HG02798 (cell line): ENCODE data around the gene JOSD2.
"Not testable (repeated sequence)": the region's sequence is repeated elsewhere in the genome, so short reads cannot be mapped to it uniquely, and the experiment has no call there.

Source experiments
- ATAC-seq: cut with Tn5 transposase; IDR thresholded peaks from one replicate; pipeline ENCODE4 v1.9.1; 2021; ENCODE audit warnings: mild to moderate bottlenecking; ENCODE audit not compliant: unreplicated experiment, poor library complexity

JOSD2 gene

DNA sequence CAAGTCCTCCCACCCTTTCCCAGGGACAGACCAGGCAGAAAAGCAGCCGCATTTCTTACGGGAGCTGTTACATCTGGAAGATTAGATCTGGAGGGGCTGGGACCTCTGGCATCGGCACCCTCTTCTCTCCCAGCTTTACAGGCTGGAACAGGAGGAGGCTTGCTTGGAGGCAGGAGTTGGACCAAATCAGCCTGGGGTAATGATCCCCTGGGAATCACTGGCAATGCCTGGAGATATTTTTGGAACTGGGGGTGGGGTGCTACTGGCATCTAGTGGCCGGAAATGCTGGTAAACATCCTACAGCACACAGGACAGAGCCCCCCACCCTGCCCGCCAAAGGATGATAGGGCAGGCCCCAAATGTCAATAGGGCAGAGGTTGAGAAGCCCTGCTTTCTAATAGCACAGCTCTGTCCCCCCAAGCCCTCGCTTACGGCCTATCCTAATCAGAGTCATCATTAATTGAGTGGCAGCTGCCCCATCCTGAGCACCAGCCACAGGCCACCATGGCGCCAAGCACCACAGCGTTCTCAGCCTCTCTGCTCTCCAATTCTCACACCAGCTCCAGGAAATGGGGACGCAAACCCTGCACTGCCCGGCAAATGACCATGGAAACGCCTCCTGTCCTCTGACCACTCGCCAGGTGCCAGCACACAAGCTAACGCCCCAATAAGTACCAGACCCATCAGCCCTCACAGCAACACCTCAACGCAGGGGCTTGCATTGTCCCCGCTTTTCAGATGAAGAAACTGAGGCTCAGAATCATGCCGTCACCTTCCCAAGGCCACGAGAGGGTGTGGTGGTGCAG, 36.6 kb upstream of the JOSD2 start:
- ATAC-seq: no peak

DNA sequence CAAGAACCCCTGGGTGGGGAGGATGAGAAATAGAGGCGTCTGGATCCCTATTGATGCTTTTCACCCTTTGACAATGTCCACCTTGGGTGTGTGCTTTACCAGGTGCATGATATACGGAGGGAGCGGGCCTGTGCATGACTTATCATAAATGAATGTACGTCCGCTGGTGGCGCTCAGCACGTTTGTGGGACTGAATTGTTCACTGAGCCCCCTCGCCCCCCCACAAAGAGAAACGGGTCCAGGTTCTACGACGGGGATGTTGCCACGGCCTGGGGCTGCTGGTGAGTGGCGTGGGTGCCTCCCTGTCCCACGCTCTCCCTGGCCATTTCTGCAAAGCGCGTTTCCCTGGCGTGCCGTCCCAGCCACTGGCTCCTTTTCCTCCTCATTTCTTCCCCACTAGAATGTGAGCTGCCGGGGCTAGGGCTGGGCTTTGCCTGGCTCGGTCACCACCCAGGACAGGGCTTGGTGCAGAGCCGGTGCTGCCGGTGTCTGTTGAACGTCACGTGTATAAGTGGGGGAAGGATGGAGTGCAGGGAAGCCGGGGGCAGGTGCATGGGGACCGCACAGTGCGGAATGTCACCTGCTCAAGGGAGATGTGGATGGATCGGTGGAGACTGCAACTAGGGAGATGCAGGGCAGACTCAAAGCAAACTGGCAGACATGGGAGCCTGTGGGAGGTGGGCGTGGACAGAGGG, 35.7 kb upstream of the JOSD2 start:
- ATAC-seq: no peak

- ATAC-seq: no peak
Measured at GRCh38 chr19:50542943-50543342, 32.0 kb upstream of the JOSD2 start.

DNA sequence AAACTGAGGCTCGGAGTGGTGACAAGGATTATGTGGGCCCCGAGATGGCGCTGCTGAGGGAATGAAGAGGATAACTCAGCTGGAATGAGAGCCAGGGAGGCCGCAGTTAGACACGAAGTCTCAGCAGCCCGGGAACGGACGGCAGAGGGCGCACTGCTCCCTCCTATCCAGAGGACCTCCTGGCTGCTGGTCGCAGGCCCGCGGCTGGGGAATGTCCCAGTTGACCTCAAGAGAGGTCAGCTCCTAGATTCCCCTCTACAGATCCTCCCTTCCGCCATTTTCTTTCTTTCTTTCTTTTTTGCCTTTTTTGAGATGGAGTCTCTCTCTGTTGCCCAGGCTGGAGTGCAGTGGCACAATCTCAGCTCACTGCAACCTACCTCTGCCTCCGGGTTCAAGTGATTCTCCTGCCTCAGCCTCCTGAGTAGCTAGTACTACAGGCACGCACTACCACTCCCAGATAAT, 26.8 kb upstream of the JOSD2 start:
- no peak for ATAC-seq

- no peak for ATAC-seq
Measured at GRCh38 chr19:50537306-50537685, 26.3 kb upstream of the JOSD2 start.

- no peak for ATAC-seq
Measured at GRCh38 chr19:50536662-50537305, 25.8 kb upstream of the JOSD2 start.

DNA sequence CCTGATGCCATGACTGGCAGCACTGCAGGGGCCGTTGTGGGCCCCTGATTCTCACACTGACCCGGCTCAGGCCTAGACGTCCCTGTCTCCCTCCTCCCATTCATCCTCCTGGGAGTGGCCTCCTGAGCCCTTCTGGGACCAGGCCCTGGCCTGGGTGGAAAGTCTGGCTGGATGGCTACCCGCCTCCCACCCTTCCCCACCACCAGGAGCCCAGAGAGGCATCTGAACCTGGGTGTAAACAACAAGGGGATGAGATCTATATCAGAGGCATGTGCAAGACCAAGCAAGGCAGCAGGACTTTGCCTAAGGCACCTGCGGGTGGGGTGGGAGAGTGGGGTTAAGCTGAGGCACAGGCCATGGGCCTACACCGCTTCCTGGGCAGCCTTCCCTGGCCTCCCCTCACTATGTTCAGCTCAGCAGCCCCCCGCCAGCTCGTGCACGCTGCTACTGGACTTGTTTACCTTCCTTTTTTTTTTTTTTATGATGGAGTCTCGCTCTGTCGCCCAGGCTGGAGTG, 24.7 kb upstream of the JOSD2 start:
- ATAC-seq: no peak

DNA sequence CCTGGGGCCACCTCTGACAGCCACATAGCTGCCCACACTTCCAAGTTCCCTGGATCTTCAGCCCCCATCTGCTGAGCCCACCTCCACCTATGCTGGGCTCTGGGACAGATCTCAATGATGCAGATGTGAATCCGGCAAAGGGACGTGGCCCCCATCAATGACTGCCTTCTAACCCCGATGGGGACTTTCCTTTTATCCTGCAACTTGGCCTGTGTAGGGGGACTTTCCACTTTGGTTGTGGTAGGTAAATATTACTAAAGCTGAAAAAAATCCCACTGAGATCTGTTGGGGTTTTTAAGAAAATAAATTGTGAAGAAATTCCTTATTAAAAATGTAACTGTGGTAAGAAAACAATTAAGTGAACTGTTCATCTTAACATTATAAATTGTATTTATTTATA, 23.5 kb upstream of the JOSD2 start:
- no peak for ATAC-seq

DNA sequence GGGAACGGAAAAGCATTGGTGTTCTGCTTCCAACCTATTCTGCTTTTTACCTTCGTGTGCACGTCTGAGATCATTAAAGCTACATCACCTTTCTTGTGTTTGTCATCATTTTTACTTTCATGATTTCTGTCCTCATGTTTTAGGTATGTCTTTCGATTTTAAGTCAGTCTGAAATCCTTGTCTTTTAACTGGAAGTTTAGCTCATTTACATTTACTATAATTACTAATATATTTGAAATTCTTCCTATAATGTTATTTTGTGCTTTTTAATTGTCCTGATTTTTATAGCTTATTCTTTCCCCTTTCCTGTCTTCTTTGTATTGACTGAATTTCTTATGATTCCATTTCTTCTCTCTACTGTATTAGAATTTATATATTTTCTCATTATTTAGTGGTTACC, 22.0 kb upstream of the JOSD2 start:
- no peak for ATAC-seq

DNA sequence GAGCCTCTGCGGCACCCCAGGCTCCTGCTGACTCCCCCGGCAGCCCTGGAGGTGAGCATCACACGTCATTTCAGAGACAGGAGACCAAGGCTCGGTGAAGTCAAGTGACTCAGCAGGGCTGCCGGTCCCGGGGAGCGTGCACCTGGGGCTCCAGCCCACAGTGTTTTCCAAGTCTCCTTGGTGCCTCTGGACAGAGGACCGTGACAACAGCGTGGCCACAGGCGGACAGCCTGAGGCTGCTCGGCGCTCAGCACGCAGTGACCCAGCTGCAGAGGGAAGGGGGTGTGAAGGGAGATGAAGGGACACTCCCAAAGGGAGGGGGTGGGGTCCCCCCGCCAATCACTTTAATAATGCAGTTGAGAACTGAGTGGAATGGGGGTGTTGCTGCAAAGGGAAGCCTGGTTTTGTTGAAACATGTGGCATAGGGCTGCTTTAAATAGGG, 20.2 kb upstream of the JOSD2 start:
- ATAC-seq: no peak

DNA sequence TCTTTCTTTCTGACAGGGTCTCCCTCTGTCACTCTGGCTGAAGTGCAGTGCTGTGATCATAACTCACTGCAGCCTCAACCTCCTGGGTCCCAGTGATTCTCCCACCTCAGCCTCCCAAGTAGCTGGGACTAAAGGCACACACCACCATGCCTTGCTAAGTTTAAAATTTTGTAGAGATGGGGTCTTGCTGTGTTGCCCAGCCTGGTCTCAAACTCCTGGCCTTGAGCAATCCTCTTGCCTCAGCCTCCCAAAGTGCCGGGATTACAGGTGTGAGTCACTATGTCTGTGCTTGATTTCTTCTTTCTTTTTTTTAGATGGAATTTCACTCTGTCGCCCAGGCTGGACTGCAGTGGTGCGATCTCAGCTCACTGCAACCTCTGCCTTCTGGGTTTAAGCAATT, 17.1 kb upstream of the JOSD2 start:
- ATAC-seq: not testable (repeated sequence)

- ATAC-seq: no peak
Measured at GRCh38 chr19:50522881-50523280, 11.9 kb upstream of the JOSD2 start.

DNA sequence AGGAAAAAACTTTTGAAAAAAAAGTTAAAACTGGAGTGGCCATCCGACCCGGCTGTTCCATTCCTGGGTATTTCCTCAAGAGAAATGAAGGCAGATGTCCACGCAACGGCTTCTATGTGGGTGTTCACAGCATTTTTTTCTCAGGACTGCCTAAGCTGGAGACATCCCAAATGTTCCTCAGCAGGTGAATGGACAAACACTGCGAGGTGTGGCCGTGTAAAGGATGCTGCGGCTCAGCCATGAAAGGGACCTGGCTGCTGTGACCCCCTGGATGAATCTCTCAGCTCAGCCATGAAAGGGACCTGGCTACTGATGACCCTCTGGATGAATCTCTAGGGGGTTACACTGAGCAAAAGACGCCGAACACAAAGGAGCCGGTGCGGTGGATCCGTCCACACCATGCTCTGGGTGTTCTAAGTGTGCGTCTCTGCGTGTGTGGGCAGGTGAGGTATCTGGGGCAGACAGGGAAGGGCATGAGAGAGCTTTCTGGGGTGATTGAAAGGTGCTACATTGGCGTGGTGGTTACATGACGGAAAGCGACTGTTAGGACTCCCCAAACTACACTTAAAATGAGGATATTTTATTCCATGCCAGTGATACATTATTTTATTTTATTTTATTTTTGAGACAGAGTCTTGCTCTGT, 10.0 kb upstream of the JOSD2 start:
- ATAC-seq: no peak

- no peak for ATAC-seq
Measured at GRCh38 chr19:50519006-50519575, 8.1 kb upstream of the JOSD2 start.

DNA sequence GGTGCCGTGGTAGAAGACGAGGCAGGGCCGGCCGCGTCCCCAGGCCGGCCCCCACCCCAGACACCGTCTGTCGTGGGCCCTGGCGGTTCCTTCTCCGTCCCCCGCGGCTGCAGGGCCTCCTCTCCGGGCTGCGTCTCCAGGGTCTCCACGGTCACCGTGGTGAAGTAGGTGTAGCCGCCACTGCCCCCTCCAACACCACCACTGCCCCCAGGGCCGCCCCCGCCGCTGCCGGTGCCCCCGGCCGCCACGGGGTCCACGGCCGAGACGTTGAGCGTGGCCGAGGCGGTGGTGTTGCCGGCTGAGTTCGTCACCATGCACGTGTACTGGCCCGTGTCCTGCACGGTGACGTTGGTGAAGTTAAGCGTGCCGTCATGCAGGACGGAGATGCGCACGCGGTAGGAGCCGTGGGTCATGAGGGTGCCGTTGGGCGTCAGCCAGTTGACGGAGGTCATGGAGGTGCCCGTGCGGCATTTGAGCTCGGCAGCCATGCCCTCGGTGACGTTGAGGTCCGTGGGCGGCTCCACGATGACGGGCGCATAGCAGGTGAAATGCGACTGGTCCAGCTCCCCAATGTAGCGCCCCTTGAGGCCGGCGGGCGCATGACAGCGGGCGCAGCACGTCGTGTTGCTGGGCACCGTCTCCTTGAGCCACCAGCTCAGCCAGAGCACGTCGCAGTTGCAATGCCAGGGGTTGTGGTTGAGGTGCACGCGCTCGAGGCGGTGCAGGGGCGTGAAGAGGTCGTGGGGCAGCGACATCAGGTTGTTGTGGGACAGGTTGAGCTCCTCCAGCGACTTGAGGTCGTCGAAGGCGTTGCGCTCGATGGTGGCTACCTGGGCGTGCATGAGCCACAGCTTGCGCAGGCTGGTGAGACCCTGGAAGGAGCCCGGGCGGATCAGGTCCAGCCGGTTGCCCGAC, 7.4 kb upstream of the JOSD2 start:
- no peak for ATAC-seq

GRCh38 chr19:50517704-50518075, 6.7 kb upstream of the JOSD2 start:
- no peak for ATAC-seq

DNA sequence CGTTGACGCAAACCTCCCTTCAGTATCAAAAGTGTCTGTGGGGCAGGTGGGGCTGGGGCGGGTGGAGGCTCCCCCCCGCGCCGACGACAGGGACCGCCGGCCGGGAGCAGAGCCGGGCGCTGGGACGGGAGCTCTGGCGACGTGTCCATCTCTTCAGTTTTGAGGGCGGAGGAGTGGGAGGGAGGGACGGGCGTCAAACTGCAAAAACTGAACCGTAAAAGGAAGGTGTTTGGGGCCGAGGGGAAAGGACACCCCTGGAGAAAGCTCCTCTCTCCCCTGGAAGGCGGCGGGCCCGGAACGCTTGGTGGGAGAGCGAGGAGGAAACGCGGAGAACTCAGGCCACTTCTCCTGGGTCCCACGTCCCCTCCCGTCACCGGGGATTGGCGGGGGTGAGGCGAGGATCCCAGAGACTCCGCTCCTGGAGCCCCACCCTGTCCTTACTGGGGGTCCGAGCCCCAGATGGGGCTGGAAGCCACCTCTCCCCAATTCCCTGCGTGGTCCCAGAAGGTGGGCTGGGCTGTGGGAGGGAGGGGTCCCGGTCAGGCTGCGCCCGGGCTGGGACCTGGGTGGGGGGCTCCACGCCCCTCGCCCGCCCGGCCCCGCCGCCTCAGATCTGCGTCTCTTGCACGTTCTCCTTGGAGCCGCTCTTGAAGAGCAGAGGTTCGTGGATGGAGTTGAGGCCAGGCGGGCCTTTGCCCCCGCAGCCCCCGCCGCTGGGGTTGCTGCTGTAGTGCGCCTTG, 6.1 kb upstream of the JOSD2 start:
- ATAC-seq: no peak

DNA sequence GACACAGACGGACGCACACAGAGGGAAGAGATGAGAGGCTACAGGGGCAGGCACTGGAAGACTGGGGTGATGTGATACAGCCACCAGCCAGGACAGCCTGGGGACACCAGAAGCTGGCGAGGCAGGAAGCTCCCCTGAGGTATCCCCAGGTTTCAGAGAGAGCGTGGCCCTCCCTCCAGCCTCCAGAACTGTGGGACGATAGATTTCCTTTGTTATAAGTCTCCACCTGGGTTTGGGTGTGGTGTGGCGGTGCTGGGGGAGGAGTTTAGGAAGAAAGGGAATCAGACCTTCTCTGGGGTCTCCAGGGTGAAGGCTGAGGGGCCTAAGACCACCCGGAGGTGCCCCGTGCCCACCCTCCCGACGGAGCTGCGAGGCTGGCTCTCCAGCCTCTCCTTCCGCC, 5.5 kb upstream of the JOSD2 start:
- ATAC-seq: no peak

DNA sequence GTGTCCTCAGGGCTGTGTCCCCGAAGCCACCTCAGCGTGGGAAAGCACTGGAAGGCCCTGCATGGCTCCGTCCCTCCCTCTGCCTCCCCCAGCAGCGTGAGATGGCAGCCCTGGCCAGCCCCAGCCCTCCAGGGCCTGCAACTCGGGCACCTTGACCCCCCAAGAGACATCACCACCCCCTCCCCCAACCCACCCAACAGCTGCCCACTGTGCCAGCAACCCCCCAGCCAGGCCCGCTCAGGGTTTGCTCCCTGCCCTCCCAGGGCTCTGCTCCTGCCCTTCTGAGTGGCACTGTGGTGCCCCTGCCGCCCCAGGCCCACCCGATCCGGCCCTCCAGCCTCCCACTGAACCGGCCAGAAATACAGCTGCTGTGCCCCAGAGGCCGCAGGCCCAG, 4.2 kb upstream of the JOSD2 start:
- no peak for ATAC-seq
